Body of pancreas (tissue), 4 donors: ENCODE data around the gene TMEM167A. TPM values are rescaled to one million over a fixed set of nuclear protein-coding genes. Genes with fewer than 3 reads are reported as not detected.

Experiments
- ATAC-seq: fragments of 150-250 bp; one replicate; pipeline ENCODE4 v1.9.1; 2016
- DNase-seq, 4 donors: peaks; one replicate each; pipeline ENCODE4 v3.0.0-alpha.2; 2019
- H3K27ac ChIP-seq, 4 donors: fragments of 200-600 bp; sonication (generic); 1 replicate in 3 of 4; 2 replicates in 1 of 4; pipeline versions ENCODE4 v1.5.1 to v1.6.1; 2016 to 2019; ENCODE audit warnings: mild to moderate bottlenecking in 1 of 4, mixed read lengths in 1 of 4, moderate library complexity in 1 of 4
- H3K27me3 ChIP-seq, 2 donors: fragments of 200-600 bp; sonication (generic); one replicate each; pipeline ENCODE4 v1.6.0; 2016; ENCODE audit warnings: mild to moderate bottlenecking in 1 of 2
- H3K36me3 ChIP-seq, 2 donors: fragments of 200-600 bp; sonication (generic); replicated peaks in 1 of 2; 2 replicates each; pipeline ENCODE4 v1.5.1; 2016; ENCODE audit warnings: low read depth in 2 of 2; ENCODE audit not compliant: insufficient read depth in 1 of 2
- H3K4me1 ChIP-seq: fragments of 200-600 bp; sonication (generic); one replicate; pipeline ENCODE4 v1.6.0; 2016
- H3K4me3 ChIP-seq, 2 donors: fragments of 200-600 bp; sonication (generic); 1 replicate in 1 of 2; 2 replicates in 1 of 2; pipeline ENCODE4 v1.5.1; 2016 to 2019
- H3K9me3 ChIP-seq, 3 donors: fragments of 200-600 bp; sonication (generic); 1 replicate in 2 of 3; 2 replicates in 1 of 3; pipeline ENCODE4 v1.5.1; 2016
- CTCF ChIP-seq, 7 experiments: fragments of 450-650 bp in 4 of 7; fragments of 200-600 bp in 3 of 7; sonication (generic) in 3 of 7; IDR thresholded peaks; one replicate each; pipeline ENCODE4 v1.5.1; 2016 to 2019; ENCODE audit warnings: antibody characterized with exemption in 7 of 7
- POLR2A ChIP-seq, 3 donors: fragments of 450-650 bp; IDR thresholded peaks; one replicate each; pipeline ENCODE4 v1.6.1; 2016; ENCODE audit warnings: antibody characterized with exemption in 3 of 3, mild to moderate bottlenecking in 2 of 3
- WGBS, 2 donors: methylation state at CpG; one replicate each; pipeline ENCODE4 v1.1.5; 2017; 5-methylcytosine and 5-hydroxymethylcytosine counted together
- intact Hi-C: fragments of 100-400 bp; cut with DNase I; formaldehyde crosslinking; loops from one replicate; pipeline ENCODE4 v1.15.1; 2023
- total RNA-seq, 2 donors: library from RNA; depleted of rRNA; stranded (reverse); fragments of >200 nt; gene quantifications; one replicate each; pipeline ENCODE4 v1.1.0, GENCODE V29; 2016

Gene TMEM167A
- total RNA-seq, 2 donors from 2014 or later = 20.8 to 24.9 TPM

- intact Hi-C loops = no loop called here
- TF ChIP-seq POLR2A (IDR thresholded peaks at IDR 0.05) = no peak
- no peak for TF ChIP-seq CTCF (IDR thresholded peaks at IDR 0.05)
- 35% methylated on average over 2 of the region's 2 CpGs for WGBS, 2 donors
- ATAC-seq (peak; percentile 56), DNase-seq (no peak)
- no peak overlapping the region for H3K4me3 ChIP-seq
- H3K27ac ChIP-seq = no peak overlapping the region
- no peaks in the 10 kb centered on the region for H3K36me3 ChIP-seq
- H3K4me1 ChIP-seq = peaks cover 10% of the 10 kb centered on the region
- H3K27me3 ChIP-seq = no peaks in the 10 kb centered on the region
- H3K9me3 ChIP-seq = no peaks in the 10 kb centered on the region
Measured at GRCh38 chr5:83097689-83098231, 20.6 kb upstream of the TMEM167A start.

GRCh38 chr5:83096660-83097339, 19.6 kb upstream of the TMEM167A start:
- Histone ChIP-seq H3K36me3 (no peaks in the 10 kb centered on the region), H3K27me3 (no peaks in the 10 kb centered on the region), H3K4me1 (peaks cover 10% of the 10 kb centered on the region), H3K27ac (no peak overlapping the region), H3K4me3 (no peak overlapping the region), H3K9me3 (no peaks in the 10 kb centered on the region)
- TF ChIP-seq CTCF (IDR thresholded peaks at IDR 0.05) (no peak), POLR2A (IDR thresholded peaks at IDR 0.05) (no peak)
- ATAC-seq (no peak), DNase-seq (no peak)
- intact Hi-C loops = no loop called here
- WGBS, 2 donors = 86 to 89% methylated on average over 2 of the region's 2 CpGs

DNA sequence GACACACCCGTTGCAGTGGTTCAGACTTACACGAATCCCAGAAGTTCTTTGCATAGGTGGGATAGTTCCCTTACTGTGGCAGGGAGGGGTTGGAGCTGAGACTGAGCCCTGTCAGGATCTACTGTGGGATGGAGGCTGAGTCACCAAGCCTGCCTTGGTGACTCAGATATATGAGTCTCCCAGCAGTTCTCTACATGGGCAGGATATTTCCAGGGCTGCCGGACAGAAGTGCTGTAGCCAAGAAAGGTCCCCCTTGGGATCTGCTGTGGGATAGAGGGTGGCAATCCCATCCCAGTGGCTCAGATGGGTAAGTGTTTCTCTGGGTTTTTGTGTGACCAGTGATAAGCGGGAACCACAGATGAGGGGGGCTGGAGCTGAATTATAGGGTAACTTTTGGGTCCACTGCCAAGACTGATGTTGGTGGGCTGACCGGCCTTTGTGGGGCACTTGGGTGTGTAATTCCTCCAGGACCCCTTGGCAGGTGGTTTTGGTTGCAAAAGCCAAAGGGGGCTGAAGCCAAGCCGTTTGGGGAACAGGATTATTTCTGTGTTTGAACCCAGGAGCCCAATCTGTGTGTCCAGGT, 18.9 kb upstream of the TMEM167A start:
- Histone ChIP-seq H3K4me1 (peaks cover 10% of the 10 kb centered on the region), H3K27ac (no peak overlapping the region), H3K9me3 (no peaks in the 10 kb centered on the region), H3K27me3 (no peaks in the 10 kb centered on the region), H3K36me3 (no peaks in the 10 kb centered on the region), H3K4me3 (no peak overlapping the region)
- DNase-seq (no peak), ATAC-seq (no peak)
- 87 to 95% methylated on average over 6 of the region's 6 CpGs for WGBS, 2 donors
- TF ChIP-seq POLR2A (IDR thresholded peaks at IDR 0.05) (no peak), CTCF (IDR thresholded peaks at IDR 0.05) (no peak)
- intact Hi-C loops = no loop called here

DNA sequence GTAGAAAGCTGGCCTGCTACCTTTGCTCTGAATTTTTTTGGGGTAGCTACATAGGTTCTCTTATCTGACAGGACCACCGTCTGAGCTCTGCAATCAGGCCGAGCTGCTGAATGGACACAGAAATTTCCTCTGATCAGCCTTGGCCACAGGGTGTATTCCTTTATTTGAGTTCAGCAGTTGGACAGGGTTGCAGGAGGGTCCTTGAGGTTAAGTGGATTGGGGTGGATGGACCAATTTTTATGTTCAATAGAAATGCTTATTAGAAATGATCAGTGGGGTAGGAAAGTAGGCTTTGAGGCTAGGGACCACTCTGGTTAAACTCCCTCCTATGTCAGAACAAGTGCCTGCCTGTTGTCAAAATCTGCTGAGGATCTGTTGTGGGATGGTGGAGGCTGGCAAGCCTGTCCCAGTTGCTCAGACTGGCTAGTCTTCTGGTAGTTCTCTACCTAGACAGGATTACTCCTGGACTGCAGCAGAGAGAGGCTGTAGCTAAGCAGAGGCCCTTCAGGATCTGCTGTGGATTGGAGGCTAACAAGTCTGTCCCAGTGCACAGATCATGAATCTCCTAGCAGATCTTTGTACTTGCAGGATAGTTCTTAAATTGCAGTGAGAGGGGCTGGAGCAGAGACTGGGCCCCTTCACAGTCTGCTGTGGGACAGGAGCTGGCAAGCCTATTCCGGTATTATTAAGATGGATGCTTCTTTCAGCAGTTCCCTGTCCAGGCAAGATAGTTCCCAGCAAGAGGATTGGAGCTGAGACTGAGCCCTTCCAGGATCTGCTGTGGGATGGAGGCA, 18.2 kb upstream of the TMEM167A start:
- intact Hi-C loops = no loop called here
- TF ChIP-seq CTCF (IDR thresholded peaks at IDR 0.05) = no peak
- TF ChIP-seq POLR2A (IDR thresholded peaks at IDR 0.05) = no peak
- Histone ChIP-seq H3K36me3 (no peaks in the 10 kb centered on the region), H3K4me1 (peaks cover 10% of the 10 kb centered on the region), H3K9me3 (no peaks in the 10 kb centered on the region), H3K4me3 (no peak overlapping the region), H3K27me3 (no peaks in the 10 kb centered on the region), H3K27ac (no peak overlapping the region)
- WGBS, 2 donors = 96 to 100% methylated on average over 2 to 3 of the region's 3 CpGs
- ATAC-seq (no peak), DNase-seq (no peak)
